ENCODE results near the gene YKT6.

YKT6 gene

DNA sequence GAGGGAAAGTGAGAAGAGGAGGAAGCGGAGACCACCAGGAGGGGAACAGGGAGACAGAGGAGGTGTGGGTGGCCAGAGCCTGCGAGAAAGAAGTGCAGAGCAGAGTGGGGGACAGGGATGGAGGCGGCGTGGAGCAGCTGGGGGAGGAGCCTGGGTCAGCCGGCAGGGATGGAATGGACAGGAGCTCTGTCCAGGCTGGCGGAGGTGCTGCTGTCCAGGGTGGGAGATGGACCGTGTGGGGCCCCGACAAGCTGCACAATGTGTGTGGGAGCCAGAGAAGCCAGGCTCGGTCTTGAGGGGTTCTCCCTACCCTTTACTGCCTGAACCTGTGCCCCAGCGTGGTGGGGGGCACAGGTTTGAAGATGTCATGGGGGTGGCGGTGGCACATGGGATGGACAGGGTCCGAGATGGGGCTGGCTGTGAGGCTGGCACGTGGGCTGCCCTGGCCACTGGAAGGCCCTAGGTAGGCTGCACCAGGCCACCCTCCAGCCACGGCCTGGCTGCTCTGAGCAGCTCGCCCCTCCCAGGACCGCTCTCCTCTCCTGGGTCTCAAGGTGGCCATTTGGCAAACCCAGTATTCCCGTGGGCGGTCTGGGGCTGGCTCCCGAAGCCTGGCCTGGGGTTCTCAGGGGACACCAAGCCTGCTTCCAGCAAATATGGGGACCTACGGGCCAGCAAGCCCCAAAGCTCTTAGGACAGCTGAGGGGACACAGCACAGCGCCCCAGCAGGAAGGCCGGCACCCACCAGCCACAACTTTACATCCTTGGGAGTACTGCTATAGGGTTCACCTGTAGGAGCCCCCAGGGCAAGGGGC, 32.3 kb downstream of the YKT6 start:
- no peak for DNase-seq (ENCODE audit: low read depth in 2 of 2)

DNA sequence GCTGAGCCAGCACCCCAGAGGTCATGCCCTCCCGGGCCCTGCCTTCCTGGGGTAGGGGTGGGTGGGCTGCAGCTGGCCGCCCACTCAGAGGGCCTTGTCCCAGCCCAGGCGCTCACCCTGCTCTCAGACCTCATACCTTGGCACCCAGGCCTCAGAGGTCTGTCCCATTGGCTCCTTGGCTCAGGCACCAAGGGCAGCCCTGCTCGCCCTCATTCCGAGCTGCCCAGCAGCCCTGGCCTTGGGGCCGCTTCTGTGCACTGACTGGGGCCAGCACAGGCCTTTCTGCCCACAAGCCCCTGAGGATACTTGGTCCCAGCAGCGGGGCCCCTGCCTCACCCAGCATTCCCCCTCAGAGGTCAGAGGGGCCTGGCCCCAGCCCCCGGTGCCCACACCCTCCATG, 34.3 kb downstream of the YKT6 start:
- no peak for DNase-seq (ENCODE audit: low read depth in 2 of 2)

DNA sequence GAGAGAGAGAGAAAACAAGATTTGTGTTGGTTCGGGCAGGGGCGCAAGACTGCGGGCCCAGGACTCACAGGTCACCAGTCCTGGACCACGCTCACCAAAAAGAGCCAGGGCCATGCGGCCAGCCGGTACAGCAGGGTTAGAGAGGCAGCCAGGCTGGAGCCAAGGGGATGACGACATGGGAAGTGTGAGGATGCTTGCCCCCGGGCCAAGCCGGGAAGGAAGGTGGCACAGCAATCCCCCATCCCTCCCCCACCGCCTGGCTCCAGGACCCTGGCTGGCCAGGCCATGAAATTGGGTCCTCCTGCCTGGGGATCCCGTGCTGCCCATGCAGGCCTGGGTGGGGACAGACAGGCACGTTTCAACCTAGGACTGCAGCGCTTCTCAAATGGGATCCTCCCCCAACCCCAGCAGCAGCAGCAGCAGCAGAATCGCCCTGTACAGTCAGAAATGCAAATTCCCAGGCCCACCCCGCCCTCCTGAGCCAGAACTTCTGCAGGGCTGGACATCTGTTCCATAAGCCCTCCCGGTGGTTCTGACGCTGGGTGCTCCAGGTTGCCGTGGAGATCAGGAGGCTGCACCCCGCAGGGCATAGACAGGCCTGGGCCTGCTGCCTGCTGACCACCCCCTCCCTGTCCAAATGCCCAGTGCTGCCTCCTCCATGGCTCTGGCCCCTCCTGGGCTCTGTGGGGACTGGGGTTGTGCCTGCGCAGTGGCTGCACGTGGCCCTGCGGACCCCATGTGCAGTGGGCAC, 35.0 kb downstream of the YKT6 start:
- DNase-seq (ENCODE audit: low read depth in 2 of 2): no peak

DNA sequence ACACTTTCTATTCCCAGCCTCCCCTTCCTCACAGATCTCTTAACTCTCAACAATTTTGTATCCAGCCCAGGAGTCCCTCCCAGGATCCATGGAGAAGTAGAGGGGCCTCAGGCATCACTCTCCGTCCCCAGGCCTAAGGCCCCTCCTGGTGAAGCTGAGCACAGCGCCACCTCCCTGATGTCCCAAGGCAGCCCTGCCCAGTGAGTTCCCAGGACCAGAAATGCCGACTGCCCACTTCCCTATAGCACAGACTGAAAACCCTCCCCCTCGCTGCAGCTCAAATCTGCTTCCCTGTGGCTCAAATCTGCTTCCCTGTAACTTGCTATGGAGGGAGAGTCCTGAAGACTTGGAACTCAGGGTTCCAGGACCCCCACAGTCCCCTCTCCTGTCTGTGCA, 35.6 kb downstream of the YKT6 start:
- DNase-seq (ENCODE audit: low read depth in 2 of 2): no peak

DNA sequence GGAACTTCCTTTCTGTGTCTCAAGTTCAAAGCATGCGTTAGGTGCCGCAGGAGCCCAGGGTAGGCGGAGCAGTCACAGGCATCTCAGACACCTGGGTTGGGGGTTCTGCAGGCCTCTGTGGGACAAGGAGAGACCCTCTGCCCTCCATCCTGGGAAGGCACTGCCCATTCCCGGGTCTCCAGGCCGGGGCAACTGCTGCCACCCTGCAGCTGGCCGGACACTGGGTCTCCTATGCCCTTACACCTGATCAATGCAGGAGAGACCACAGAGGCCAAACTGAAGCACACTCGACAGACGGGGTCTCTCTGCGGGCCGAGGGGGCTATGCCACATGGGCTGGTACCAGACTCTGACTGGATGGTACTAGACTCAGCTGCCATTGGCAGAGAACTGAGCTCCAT, 36.9 kb downstream of the YKT6 start:
- no peak for DNase-seq (ENCODE audit: low read depth in 2 of 2)

DNA sequence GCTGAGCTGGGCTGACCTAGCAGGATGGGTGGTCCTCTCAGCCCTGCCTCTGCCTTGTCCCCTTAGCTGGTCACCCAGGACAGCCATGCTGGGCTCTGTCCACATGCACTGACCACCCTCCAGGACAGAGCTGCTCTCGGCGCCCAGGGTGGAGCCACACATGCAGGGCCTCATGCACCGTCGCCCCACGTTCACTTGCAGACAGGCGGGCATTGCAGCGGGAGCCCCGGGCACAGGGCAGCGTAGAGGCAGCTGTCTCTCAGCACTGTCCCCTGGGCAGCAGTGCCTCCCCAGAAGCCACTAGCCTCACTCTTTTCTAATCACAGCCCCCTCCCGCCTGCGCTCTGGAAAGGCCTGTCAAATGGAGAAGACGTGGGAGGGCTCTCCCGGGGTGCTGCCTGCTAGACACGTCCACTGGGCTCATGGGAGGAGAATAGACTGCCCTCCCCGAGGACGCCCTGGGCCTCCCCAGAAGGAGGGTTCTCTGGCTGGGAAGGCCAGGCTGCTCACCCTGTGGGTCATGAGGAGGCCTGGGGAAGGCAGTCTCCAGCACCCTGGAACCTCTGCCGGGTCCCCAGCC, 37.4 kb downstream of the YKT6 start:
- no peak for DNase-seq (ENCODE audit: low read depth in 2 of 2)

DNA sequence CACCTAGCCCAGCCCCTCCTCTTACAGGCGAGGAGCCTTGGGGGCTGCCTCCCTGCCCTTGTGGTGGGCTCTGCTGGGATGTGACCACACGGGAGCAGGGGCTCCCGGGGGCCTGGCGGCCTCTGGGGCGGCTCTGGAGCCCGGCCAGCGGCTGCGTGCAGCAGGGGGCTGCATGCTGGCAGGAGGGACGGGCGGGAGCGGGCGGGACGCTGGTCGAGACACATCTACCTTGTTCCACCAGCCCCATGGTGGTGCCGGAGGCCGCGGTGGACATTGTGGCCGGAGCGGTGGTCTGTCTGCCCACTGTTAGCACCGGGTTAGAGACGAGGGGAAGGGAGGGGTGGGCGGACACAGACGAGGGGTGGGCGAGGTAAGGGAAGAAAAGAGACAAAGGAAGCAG, 38.6 kb downstream of the YKT6 start:
- no peak for DNase-seq (ENCODE audit: low read depth in 2 of 2)

DNA sequence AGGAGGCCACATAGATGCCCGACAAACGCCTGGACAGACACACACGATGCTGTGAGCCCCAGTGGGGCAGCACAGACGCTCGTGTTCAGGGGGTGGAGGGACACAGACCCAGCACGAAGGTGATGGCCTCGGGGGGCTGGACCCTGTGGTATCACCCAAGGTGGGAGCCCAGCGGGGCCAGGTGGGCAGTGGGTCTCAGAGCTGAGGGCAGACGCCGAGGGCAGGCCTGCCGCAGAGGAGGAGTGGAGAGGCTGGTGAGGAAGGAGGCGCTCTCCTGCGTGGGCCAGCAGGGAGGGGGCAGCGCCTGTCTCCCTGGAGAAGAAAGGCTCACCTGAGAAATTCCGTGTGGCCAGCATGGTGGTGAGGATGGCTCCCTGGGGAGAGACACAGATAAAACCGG, 39.6 kb downstream of the YKT6 start:
- no peak for DNase-seq (ENCODE audit: low read depth in 2 of 2)

DNA sequence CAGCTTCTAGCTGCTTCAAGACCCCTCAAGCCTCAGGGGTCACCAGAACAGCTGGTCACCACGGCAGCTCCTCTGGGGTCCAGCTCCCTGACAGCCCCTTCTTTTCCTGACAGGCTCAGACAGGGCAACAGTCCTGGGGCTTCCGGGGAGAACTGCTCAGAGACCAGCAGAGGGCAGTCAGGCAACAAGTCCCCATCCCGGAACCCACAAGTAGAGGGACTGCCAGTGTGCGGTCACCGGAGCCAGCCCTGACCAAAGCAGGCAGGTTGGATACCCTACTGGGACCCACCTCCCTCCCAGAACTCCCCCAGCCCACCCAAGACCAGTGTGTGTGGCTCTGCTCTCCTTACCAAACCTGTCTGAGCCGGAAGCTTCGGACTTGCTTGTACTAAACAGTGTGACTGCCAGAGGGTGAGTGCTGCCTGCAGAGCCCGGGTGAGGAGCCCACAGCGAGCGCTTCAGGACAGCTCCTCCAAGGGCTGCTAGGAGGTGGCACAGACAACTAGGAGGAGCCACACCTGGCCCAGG, 40.3 kb downstream of the YKT6 start:
- DNase-seq (ENCODE audit: low read depth in 2 of 2): peak; percentile 30 to 31

DNA sequence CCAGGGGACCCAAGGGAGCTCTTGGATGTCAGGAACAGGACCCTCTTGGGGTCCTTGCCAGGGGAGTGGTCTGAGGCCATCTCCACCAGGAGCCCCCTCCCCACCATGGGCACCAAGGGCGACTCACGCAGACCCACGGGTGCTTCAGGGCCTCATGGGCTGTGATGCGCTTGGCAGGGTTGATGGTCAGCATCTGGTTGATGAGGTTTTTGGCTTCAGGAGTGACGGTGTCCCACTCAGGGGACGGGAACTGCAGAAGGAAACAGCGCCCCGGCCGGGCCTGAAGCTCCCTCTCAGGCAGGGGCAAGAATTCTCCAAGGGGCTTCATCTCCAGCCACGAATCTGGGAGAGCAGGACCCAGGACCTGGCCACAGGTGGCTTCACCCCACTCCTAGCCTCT, 41.3 kb downstream of the YKT6 start:
- no peak for DNase-seq (ENCODE audit: low read depth in 2 of 2)

DNA sequence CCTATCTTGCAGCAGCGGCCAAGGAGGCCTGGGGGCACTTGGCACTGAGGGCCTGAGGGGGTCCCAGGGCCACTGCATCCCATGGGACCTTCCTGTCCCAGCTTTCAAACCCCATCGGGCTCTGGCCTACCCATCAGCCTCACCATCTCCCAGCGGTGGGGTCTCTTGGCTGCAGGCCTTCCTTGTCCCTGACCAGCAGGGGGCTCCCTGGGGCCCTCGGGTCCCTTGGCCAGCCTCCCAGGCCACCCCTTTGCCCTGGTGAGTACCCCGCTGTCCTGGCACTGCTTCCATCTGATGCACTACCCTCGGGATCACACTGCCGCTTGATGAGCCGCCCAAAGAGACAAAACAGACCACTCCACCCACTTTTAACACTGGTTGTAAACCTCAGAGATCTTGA, 43.5 kb downstream of the YKT6 start:
- DNase-seq (ENCODE audit: low read depth in 2 of 2): no peak

DNA sequence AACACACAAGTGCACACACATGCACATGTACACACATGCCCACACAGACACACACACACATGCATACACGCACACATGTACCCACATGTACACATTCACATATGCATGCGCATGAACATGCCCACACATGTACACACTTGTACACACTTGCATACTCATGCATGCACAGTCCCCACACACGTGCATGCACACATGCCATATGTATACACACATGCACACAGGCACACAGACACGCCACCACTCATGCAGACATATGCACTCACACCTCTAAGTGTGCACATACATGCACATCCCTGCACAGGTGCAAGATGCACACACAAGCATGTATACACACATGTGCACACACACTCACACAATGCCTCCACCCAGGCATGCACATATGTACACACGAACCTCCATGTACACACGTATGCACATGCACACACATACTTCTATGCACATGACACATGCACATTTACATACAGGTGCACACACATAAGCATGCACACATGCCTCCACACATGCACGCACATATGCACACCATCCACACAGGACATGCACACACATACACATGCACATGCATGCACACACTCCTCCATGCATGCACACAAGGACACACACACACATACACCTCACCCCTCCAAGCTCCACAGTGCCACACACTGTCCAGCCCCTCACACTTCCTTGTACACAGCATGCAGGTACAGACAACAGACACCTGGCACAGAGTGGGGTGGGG, 45.8 kb downstream of the YKT6 start:
- DNase-seq (ENCODE audit: low read depth in 2 of 2): no peak

DNA sequence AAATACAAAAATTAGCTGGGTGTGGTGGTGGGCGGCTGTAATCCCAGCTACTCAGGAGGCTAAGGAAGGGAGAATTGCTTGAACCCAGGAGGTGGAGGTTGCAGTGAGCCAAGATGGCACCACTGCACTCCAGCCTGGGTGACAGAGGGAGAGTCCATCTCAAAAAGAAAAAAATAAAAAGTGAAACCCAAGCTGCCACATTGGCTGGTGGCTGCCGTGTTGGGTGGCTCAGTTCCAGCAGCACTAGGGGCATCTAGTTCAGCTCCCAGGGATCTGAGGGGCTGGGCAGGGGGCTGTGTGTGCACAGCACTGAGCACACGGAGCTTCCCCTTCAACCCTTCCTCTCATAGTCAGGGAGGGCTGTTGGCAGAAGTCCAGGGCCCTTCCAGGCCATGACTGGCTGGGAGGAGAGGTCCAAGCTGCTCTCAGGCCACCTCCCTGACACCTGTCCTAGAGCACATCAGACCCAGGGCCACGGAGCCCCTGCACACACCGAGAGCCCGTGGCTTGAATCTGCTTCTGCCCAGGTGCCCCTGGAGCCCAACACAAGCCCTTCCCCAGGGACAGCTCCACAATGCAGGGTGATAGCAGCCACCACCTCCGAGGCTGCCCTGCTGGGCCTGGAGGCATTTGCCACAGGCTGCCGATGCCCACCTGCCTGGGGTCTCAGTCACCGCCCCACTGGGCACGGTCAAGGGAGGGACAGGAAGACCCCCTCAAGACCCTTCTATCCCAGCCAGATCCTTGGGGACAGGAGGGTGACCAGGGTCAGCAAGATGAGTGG, 47.3 kb downstream of the YKT6 start:
- DNase-seq (ENCODE audit: low read depth in 2 of 2): no peak

DNA sequence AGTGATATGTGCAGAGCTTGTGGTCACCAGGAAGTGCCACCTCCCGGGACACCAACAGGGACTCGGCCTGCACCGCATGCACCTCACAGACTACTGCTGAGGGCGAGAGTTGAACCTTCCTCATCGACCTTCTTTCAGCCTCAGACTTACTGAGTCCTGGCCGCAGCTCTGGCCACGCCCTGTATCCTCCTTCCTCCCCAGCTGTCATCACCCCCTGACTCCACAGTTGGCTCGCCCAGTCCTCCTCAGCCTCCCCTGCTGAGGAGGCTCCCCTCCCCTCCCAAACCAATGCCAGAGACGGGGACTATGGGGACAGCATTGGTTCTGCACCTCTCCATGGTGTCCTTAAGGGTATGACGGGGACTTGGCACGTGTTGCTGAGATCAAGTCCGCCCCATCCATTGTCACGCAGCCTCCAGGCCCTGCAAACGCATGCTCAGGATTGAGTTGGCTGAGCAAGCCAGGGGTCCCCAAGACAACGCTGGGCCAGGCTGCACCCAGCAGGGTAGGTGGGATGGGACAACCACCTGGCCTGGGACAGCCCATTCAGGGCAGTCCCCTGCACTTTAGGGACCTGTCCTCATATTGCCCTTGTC, 49.0 kb downstream of the YKT6 start:
- no peak for DNase-seq (ENCODE audit: low read depth in 2 of 2)

DNA sequence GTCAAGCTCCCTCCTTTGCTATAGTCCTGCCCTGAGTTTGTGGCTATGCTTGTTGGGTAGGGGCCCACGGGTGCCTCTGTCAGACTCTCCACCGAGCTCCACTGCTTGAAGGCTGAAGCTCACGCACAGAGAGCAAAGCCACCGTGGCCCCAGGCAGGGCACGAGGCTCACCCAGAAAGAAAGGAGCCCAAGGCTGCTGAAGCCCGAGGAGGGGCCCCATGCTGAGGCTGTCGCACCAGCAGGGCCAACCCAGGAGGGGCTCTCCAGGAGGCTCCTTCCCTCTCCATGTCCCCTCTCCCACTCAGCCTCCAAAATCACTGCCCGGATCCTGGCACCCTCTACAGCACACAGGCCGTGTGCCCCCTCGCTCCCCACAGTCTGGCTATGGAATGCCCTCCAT, 50.5 kb downstream of the YKT6 start:
- no peak for DNase-seq (ENCODE audit: low read depth in 2 of 2)

DNA sequence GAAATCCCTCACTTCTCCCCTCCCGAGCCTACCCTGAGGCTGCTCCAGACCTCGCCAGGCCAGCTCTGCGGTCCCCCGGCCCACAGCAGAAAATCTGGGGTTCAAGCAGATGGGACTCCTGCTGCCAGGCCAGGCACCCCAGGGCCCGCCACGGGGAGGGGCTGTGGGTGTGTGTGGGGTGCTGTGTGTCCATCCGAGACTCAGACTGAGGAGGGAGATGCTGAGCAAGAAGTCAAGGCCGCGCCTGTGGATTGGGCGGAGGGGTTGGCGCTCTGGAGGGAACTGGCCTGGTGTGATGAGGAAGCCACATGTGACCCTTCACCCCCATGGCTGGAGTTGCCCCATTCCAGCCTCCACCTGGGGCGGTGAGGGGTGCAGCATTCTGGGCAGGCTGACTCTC, 51.1 kb downstream of the YKT6 start:
- DNase-seq (ENCODE audit: low read depth in 2 of 2): no peak

DNA sequence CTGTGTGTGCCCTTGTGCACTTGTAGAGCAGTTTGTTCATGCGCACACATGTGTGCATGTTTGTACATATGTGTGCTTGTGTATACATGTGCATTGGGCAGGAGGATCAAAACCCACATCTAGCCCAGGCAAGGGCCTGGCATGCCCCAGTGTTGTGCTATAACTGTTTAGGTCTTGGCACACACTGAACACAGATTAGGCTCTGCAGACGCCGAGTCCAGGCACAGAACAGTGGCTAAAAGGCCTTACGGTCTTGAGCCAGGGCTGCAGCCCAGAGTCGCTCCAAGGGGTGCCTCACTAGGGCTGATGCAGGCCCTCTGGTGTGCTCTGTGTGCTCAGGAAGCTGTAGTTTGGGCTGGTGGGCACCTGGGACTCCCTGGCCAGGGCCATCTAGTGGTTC, 55.7 kb downstream of the YKT6 start:
- no peak for DNase-seq (ENCODE audit: low read depth in 2 of 2)

DNA sequence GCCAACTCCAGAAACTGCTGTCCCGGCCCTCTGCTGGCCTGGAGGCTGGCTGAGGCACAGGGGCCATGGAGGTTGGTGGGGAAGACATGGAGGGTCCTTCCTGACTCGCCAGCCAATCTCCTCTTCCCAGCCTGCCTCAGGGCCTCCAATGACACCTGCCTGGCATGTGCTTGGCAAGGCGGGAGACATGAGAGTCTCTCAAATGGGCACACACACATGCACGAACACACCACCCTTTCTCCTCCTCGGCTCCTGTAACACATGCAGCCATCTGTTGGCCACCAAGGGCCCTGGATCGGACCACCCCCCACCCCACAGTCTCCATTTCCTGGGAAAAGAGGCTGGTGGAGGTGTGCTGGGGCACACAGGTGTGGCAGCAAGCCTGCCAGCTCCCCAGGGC, 56.4 kb downstream of the YKT6 start:
- DNase-seq (ENCODE audit: low read depth in 2 of 2): no peak

DNA sequence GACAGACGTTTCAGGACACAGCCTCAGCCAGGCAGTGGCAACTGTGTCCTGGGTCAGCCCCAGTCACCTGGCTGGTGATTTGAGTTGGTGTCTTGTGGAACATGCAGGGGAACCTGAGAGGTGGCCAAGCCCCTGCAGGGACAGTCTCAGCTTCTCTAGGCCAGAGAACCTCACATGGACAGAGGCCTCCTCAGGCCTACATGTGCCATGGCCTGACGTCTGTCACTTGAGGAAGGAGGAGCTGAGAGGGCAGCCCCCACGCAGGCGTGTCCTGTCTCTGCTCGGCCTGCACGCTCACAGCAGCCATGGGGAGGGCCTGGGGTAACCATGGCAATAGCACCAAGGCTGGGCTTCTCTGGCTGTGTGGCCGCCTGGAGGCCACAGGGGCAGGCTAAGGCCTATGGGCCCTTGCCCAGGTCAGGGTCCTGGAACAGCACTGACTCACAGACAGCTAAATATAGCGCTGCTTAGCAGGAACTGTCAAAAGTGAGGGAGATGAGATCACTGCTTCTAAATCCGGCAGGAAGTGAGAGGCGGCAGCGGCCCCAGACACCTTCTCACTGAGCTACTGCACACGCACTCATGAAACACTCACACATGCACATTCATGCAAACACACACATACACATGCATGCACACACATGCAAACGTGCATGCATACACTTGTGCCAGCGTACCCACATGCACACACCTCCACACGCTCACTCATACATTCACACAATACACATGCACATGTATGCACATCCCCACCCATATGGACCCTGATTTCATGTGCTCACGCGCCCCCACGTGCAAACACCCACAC, 57.0 kb downstream of the YKT6 start:
- DNase-seq (ENCODE audit: low read depth in 2 of 2): peak; percentile 68 to 74

DNA sequence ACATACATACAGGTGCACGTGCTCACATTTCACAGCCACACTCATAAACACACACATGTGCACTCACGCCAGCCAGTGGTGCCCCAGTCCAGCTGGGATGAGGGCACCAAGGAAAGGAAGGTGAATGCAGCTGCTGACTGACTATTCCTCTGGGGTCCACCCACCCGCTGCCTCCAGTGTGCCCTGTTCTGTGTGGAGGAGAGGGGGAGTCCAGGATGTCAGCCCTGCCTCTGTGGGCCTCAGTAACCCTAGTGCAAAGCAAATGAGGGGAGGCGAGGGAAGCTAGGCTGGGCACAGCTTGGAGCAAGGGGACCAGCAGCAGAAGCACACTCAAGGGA, 57.6 kb downstream of the YKT6 start:
- DNase-seq (ENCODE audit: low read depth in 2 of 2): no peak
